Measurements from ENCODE around the gene CTBP1.
A peak's percentile ranks its signal among the peaks of the same experiment; 100 is the strongest.
"Not testable (repeated sequence)": the region's sequence is repeated elsewhere in the genome, so short reads cannot be mapped to it uniquely, and the experiment has no call there.

CTBP1 gene

DNA sequence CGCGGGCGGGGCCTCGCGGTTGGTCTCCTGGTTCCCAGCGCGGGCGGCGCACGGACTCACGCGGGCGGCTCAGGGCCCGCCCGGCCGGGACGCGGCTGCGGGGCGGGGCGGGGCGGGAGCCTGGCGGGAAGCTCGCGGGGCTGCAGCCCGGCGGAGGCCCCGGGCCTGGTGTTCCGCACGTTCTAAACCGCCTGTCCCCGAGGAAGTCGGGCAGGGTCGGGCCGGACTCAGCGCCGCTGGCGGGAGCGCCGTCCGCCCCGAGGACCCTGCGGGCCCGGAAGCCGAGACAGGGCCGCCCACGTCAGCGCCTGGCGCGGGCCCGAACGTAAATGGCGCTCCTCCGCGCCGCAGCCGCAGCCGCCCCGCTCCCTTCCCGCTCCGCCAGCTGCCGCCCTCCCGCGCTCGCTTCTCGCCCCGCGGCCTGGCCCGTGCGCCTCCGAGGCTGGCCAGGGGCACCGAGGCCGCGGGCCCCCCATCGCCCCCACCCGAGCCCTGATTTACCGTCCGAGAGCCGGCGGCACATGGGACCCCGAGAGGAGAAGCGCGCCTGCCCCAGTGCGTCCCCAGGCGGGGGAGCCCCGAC, 309 bp upstream of the CTBP1 start:
- peak; percentile 78 for DNase-seq

- no peak for DNase-seq
These were observed 1.1 kb downstream of the CTBP1 start for GRCh38 chr4:1247864-1248244.

GRCh38 chr4:1246901-1247863, 1.7 kb downstream of the CTBP1 start:
- peak; percentile 8 for DNase-seq

GRCh38 chr4:1246111-1246881, 2.6 kb downstream of the CTBP1 start:
- DNase-seq: peak; percentile 7

DNA sequence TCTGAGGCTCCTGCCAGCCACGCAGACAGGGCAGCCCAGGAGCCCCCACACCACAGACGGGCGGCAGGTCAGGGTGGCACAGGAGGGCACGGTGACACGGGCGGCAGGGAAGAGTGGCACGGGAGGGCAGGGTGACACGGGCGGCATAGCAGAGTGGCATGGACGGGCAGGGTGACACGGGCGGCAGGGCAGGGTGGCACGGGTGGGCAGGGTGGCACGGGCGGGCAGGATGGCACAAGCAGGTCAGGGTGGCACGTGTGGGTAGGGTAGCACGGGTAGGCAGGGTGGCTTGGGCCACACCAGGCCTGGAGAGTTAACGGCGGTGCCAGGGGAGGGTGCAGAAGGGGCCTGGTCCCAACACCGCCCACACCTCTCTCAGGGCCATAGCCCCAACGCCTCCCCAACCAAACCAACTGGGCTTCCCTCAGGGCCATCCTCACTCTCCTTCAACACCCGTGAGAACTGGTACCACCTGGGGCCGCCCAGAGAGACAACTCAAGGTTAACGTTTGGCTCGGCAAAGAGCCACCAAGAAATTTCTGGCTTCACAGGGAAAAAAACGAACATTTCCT, 3.4 kb downstream of the CTBP1 start:
- no peak for DNase-seq

- no peak for DNase-seq
These were observed 3.9 kb downstream of the CTBP1 start for GRCh38 chr4:1244978-1245471.

DNA sequence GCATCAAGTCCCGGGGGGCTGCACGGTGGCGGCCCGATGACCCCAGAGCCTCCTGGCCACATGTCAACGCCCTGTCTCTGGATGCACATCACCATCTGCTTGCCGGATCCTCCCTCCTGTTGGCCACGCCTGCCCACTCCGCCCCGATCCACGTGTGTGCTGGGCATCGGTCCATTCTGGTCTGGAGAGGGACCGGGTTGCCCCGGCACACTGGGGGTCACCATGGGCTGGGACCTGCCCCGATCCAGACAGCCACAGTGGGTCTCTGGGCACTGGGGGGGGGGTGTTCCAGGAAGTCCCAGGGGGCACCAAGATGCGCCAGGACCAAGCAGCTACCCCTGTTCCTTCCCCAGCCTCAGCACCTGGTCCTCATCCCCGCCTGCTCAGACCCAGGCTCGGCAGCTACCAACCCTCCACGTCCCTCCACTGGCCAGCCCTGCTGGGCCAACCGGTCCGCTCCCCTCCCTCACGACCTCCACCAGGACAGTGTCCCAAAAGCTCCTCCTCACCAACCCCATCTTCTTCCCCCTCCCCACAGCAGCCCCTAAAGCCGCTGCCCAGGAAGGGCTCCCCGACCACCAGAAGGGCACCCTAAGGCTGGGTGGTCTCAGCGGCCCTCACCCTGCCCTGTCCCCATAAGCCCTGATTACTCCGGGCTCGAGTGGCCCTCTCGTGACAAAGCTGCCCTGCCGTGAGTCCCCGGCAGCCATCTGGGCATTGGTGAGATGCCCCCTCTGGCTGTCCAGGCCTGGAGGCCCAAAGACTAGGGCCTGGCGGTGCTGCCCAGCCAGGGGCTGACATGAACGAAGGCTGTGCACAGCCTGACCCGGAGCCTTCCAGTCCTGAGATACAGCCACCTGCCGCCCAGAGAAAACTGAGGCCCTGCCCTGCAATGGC, 4.6 kb downstream of the CTBP1 start:
- no peak for DNase-seq

DNA sequence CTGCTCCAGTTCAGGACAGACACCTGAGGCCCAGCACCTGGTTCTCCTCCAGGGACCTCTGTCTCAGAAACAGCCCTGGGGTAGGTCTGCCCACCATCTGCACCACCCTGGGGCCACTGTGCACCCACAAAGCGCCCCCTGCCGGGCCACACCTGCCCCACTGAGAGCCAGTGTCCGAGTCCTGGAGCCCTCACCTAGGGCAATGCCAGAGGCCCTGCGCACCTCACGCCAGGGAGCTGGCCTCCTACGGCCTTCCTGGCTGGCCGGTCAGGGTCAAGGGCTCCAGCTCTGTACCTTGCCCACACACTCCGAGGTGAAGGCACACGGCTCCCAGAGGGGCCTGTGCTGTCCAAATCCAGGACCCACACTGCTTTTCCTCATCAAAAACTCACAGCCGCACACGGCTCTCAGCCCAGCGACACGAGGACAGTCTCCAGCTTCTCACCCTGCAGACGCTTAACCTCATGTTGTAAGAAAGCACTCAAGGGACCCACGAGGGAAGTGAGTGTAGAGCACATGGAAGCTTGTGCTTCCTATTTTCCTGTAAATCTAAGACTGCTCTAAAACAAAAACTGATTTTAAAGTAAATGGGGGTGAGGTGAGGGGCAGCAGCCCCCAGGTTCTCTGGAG, 5.4 kb downstream of the CTBP1 start:
- no peak for DNase-seq

DNA sequence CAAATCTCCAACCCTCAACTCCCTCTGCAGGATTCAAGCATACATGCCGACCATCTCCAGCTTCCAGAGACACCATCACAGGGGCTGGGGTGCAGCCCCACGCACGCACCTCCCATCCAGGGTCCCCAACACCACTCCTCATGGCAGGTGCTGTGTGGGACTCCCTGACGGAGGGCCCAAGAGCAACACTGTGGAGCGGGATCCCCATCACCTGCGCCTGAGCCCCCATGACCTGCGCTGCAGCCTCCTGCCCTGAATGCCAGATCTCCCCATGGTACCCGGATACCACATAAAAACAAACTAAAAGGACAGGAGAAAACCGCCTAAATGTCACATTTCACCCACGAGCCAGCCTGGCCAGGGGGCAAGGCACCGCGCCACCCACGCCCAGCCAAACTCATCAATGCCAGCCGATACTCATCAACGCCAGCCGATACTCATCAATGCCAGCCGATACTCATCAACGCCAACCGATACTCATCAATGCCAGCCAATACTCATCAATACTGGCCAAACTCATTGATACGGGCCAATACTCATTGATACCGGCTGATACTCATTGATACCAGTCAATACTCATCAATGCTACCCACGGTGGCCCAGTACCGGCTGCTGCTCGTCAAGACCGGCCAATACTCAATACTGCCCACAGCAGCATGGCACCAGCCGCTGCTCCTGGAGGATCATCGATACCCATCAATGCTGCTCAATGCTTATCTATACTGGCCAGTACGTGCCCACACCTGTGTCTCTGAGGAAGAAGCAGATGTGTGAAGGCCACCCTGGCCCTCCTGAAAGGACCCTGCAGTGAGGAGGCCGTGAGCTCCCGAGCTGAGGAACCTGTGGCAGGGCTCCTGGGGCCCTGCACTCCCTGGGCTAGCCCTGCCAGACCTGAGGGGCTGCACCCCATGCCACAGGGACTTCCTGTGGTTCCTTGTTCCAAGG, 6.2 kb downstream of the CTBP1 start:
- DNase-seq: no peak

DNA sequence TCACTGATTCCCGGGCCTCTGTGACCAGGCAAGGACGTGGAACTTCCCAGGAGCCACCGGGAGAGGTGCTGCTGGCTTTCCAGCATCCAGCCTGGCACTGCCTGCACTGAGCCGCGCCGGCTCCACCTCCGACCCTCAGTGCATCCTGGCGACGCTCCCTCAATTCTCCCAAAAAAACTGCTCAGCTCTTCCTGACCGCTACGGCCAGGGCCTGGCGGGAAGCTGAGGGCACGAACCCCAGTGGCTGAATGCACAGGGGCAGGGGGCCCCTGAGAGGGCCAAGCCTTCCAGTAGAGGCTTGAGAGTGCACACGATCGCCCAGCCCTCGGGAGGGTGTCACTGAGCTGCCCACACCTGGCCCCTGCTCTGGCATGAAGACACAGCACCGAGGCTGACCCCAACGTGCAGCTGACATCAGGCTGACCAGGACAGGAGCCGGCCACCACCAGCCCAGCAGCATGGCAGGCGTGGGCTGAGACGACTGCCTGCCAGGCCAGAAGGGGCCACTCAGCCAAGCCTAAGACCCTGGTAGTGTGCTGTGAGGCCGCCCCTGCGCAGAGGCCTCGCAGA, 6.9 kb downstream of the CTBP1 start:
- no peak for DNase-seq

GRCh38 chr4:1241466-1241935, 7.4 kb downstream of the CTBP1 start:
- no peak for DNase-seq

DNA sequence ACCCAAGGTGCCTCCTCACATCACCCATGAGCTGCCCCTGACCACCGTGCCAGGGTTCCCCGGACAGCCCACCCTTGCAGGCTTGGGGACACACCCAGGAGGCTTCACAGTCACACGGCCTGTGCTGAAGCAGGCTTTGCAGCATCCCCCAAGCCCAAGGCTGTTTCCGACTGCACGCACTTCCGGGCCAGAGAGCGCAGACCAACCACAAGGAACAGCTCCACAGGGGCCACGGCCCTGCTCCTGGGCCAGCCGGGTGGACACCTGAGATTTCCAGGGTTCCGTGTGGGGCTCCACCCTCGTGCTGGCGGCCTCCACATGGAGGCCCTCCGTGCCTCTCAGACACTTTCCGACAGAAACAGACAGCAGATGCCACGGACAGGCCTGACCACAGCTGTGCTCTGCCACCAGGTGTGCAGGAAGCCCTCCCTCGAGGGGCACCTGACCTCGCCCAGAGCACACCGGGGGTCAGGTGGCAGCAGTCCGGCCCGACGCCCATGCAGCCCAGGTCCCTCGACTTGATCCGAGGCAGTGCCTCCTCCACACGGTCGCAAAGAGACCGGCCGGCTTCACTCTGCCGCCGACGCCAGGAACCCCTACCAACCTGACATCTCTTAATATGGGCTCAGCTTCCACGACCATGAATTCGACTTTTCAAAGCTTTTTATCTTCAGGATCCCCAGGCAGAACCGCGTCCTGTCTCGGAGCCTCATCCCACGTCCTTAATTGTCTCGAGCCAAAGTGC, 8.0 kb downstream of the CTBP1 start:
- no peak for DNase-seq

DNA sequence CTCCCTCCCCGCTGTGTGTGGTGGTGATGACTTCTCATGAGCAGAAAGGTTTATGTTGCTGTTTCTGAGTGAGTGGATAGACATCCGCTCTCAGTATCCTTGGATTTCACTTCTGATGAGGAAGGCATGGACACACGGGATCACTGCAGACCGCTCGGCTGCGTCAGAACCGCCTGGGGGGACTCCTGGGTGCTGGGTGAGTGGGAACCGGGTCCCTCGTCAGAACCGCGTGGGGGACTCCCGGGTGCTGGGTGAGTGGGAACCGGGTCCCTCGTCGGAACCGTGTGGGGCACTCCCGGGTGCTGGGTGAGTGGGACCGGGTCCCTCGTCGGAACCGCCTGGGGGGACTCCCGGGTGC, 9.0 kb downstream of the CTBP1 start:
- DNase-seq: no peak

DNA sequence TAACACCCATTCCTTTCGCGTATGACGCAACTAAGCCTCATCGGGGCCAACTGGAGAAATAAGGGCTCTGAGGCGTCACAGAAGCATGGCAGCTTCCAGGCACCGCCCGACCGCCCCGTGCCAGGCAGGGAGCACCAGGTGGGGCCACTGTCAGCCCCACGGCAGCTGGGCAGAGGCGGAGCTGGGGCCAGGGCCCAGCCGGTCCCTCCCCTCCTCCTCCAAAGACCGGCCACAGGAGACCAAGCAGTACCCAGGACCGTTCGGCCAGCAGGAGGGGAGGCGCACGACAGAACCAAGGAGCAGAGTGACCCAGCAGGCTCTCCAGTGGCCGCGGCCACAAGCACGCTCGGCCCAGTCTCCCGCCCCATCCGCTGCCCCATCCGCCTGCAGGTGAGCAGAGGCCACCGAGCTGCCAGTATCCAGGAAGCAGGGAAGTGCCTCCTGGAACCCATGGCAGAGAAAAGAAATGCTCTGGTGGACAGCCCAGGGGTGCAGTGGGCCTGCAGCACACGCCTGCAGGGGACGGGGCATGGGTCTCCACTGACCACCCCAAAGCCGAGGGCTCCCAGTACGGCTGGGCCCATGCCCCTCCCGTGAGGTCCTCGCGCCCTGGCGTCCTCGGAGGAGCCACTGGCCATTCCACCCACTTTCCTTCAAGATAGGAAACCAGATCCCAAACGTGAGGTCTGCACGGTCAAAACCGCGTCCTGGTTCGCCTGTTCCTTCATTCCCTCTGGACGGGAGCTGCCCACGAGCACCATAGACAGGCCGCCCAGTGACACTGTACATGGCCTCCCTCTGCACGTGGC, 9.6 kb downstream of the CTBP1 start:
- no peak for DNase-seq

DNA sequence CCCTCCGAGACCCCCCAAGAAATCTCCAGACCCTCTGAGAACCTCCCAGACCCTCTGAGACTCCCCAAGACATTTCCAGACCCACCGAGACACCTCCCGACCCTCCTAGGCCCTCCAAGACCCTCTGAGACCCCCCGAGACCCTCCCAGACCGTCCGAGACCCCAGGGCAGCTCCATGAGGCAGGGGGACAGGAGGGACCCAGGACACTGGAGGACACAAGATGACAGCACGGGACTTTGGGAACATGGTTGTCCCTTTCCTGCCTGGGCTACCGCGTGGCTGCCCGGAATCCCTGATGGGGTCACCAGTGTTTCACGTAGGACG, 10.3 kb downstream of the CTBP1 start:
- no peak for DNase-seq

- no peak for DNase-seq
These were observed 10.8 kb downstream of the CTBP1 start for GRCh38 chr4:1237981-1238675.

DNA sequence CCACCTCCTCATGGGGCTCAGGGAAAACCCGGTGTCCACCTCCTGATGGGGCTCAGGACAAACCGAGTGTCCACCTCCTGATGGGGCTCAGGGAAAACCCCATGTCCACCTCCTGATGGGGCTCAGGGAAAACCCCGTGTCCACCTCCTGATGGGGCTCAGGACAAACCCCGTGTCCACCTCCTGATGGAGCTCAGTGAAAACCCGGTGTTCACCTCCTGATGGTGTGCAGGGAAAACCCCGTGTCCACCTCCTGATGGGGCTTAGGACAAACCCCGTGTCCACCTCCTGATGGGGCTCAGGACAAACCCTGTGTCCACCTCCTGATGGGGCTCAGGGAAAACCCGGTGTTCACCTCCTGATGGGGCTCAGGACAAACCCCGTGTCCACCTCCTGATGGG, 11.7 kb downstream of the CTBP1 start:
- not testable (repeated sequence) for DNase-seq

- not testable (repeated sequence) for DNase-seq
These were observed 12.1 kb downstream of the CTBP1 start for GRCh38 chr4:1236836-1237235.

Data from activated CD4-positive, alpha-beta T cell treated with anti-CD3 and anti-CD28 coated beads for 1 hour (primary cell).